Right lobe of liver (tissue), 6 donors: ENCODE results near the gene TRIM58. TPM values are rescaled to one million over a fixed set of nuclear protein-coding genes. Genes with fewer than 3 reads are reported as not detected.

Experiments used
- ATAC-seq, 4 donors: fragments of 200-7000 bp; cut with Tn5 transposase; one replicate each; pipeline ENCODE4 v1.9.1; 2020; ENCODE audit warnings: mild to moderate bottlenecking in 4 of 4, moderate library complexity in 4 of 4
- DNase-seq, 3 donors: peaks; one replicate each; pipeline ENCODE4 v3.0.0-alpha.2; 2020
- H3K27ac ChIP-seq, 3 donors: fragments of 200-600 bp; one replicate each; pipeline ENCODE4 v1.8.0; 2022
- H3K27me3 ChIP-seq, 2 donors: fragments of 200-600 bp; one replicate each; pipeline ENCODE4 v1.8.0; 2022
- H3K36me3 ChIP-seq, 4 donors: fragments of 200-600 bp; sonication (generic) in 1 of 4; one replicate each; pipeline versions ENCODE4 v1.5.1 to v1.8.0; 2017 to 2022; ENCODE audit warnings: control low read depth in 1 of 4
- H3K4me1 ChIP-seq, 4 donors: fragments of 200-600 bp; sonication (generic) in 1 of 4; one replicate each; pipeline versions ENCODE4 v1.5.1 to v1.8.0; 2017 to 2022; ENCODE audit warnings: control low read depth in 1 of 4
- H3K4me3 ChIP-seq, 3 donors: fragments of 200-600 bp; one replicate each; pipeline ENCODE4 v1.8.0; 2022
- H3K9me3 ChIP-seq, 4 donors: fragments of 200-600 bp; sonication (generic) in 1 of 4; one replicate each; pipeline versions ENCODE4 v1.5.1 to v1.8.0; 2017 to 2022; ENCODE audit warnings: control low read depth in 1 of 4
- POLR2A ChIP-seq: fragments of 450-650 bp; IDR thresholded peaks from one replicate; pipeline ENCODE4 v1.6.1; 2017; ENCODE audit warnings: antibody characterized with exemption, mild to moderate bottlenecking
- WGBS: methylation state at CpG from one replicate; pipeline ENCODE4 v1.1.6; 2018; ENCODE audit warnings: low coverage, low lambda C conversion rate; ENCODE audit not compliant: insufficient coverage; ENCODE audit errors: missing lambda C conversion rate; 5-methylcytosine and 5-hydroxymethylcytosine counted together
- intact Hi-C, 2 donors: fragments of 100-400 bp; cut with DNase I; formaldehyde crosslinking; loops; one replicate each; pipeline versions ENCODE4 v1.11.2 to v1.14.1; 2022
- total RNA-seq, 6 experiments: library from RNA; depleted of rRNA in 2 of 6; stranded (reverse); fragments of >200 nt in 2 of 6; fragmentation: NEBNext Ultra II Directional in 3 of 6; extraction: Animal tissue kit (Norgen Biotek cat#: 25700) in 3 of 6; gene quantifications; one replicate each; pipeline versions ENCODE4 v1.1.0 to v1.2.4, GENCODE V29; 2016 to 2023
- TF ChIP-seq, protein P1 (sequence below), 4 donors: fragments of 200-600 bp in 3 of 4; fragments of 450-650 bp in 1 of 4; IDR thresholded peaks; one replicate each; pipeline versions ENCODE4 v1.5.1 to v1.8.0; 2016 to 2022; ENCODE audit warnings: antibody characterized with exemption in 4 of 4, mild to moderate bottlenecking in 2 of 4
- donor health status: DM: no; HTN: yes; CAD: no.
- donor health status: DM: no; HTN: no; CAD: no.
- donor health status: DM: no; HTN: no; CAD: no.
- donor health status: DM: no; HTN: yes; CAD: no.
- donor health status: DM: no; HTN: yes; CAD: no.

Gene TRIM58
- total RNA-seq, 6 experiments from 2014 or later = 0.29 to 5.5 (median 2.1) TPM; not detected in 1

DNA sequence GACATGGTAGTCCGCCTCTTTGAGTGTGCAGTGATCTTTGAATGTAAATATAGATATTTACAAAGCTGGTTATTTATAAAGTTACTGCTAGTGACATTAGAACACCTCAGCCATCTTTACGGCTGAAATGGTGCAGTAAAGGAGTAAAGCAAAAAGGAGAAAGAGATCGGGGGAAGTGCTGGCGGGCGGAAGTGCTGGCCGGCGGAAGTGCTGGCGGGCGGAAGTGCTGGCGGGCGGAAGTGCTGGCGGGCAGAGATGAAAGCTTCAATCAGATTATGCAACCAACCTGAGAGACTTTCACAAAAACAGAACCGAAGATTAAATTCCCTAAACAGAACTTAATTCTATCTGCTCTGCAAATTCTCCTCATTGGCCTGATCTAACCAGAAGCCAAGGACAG is 31.6 kb upstream of the TRIM58 start:
- no peak for TF ChIP-seq POLR2A
- TF ChIP-seq, protein P1, sequence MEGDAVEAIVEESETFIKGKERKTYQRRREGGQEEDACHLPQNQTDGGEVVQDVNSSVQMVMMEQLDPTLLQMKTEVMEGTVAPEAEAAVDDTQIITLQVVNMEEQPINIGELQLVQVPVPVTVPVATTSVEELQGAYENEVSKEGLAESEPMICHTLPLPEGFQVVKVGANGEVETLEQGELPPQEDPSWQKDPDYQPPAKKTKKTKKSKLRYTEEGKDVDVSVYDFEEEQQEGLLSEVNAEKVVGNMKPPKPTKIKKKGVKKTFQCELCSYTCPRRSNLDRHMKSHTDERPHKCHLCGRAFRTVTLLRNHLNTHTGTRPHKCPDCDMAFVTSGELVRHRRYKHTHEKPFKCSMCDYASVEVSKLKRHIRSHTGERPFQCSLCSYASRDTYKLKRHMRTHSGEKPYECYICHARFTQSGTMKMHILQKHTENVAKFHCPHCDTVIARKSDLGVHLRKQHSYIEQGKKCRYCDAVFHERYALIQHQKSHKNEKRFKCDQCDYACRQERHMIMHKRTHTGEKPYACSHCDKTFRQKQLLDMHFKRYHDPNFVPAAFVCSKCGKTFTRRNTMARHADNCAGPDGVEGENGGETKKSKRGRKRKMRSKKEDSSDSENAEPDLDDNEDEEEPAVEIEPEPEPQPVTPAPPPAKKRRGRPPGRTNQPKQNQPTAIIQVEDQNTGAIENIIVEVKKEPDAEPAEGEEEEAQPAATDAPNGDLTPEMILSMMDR (IDR thresholded peaks at IDR 0.05) = no peak
- no peak for ATAC-seq

DNA sequence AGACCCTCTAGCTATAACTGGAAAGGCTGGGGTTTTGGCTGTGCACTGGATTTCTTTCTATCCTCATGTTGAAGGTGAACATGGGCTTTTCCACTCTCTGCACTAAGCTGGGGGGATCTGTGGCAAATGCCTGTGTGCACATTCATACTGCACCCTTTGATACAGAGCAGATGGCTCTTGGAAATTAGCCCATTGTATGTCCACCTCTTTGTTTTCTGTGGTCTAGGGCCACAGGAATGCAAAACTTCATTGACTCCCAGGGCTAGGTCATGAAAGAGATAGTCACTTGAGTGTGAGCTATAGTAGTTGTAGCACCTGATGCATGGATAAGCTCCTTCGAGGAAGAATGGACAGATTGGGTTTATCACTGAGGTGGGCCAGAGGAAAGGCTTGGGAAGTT is 27.3 kb upstream of the TRIM58 start:
- no peak overlapping the region for H3K4me3 ChIP-seq
- no peak overlapping the region for H3K27ac ChIP-seq
- TF ChIP-seq, protein P1 (IDR thresholded peaks at IDR 0.05) = no peak
- TF ChIP-seq POLR2A = no peak
- no peaks in the 10 kb centered on the region for H3K36me3 ChIP-seq
- no peaks in the 10 kb centered on the region for H3K27me3 ChIP-seq
- DNase-seq (no peak), ATAC-seq (no peak)
- no peaks in the 10 kb centered on the region for H3K9me3 ChIP-seq
- 0% methylated on average over 1 of the region's 1 CpG for WGBS
- H3K4me1 ChIP-seq = no peaks in the 10 kb centered on the region
- intact Hi-C loops = no loop called here

More for the DNA sequence above, 31.6 kb upstream of the TRIM58 start:
- no peaks in the 10 kb centered on the region for H3K36me3 ChIP-seq
- no peaks in the 10 kb centered on the region for H3K27me3 ChIP-seq
- no peak overlapping the region for H3K4me3 ChIP-seq
- no peaks in the 10 kb centered on the region for H3K9me3 ChIP-seq
- H3K4me1 ChIP-seq = no peaks in the 10 kb centered on the region
- DNase-seq = no peak
- 76% methylated on average over 7 of the region's 13 CpGs for WGBS
- H3K27ac ChIP-seq = no peak overlapping the region
- intact Hi-C loops = no loop called here

- Histone ChIP-seq H3K27ac (no peak overlapping the region), H3K4me1 (no peaks in the 10 kb centered on the region), H3K27me3 (no peaks in the 10 kb centered on the region), H3K36me3 (no peaks in the 10 kb centered on the region), H3K4me3 (no peak overlapping the region), H3K9me3 (no peaks in the 10 kb centered on the region)
- 53% methylated on average over 6 of the region's 6 CpGs for WGBS
- TF ChIP-seq, protein P1 (IDR thresholded peaks at IDR 0.05) = no peak
- no peak for TF ChIP-seq POLR2A
- intact Hi-C loops = no loop called here
- DNase-seq (no peak), ATAC-seq (no peak)
Observed at GRCh38 chr1:247833601-247834000, 23.4 kb upstream of the TRIM58 start.

- no peak for TF ChIP-seq POLR2A
- TF ChIP-seq, protein P1 (IDR thresholded peaks at IDR 0.05) = no peak
- H3K9me3 ChIP-seq = no peaks in the 10 kb centered on the region
- H3K36me3 ChIP-seq = no peaks in the 10 kb centered on the region
- H3K27me3 ChIP-seq = no peaks in the 10 kb centered on the region
- intact Hi-C loops = no loop called here
- no peak for ATAC-seq
- no peaks in the 10 kb centered on the region for H3K4me1 ChIP-seq
- H3K27ac ChIP-seq = no peak overlapping the region
- WGBS = 66% methylated on average over 2 of the region's 2 CpGs
- DNase-seq = no peak
- H3K4me3 ChIP-seq = no peak overlapping the region
Observed at GRCh38 chr1:247840818-247841217, 16.2 kb upstream of the TRIM58 start.

GRCh38 chr1:247841796-247842195 is 15.2 kb upstream of the TRIM58 start, which contains the start of gene OR11L1:
Gene OR11L1 (minus strand): TSS chr1:247841896. CDS start chr1:247841896, 0 bp downstream.
- intact Hi-C loops = no loop called here
- Histone ChIP-seq H3K4me3 (no peak within 1 kb of the TSS), H3K4me1 (no peaks in the 10 kb centered on the region), H3K36me3 (no peaks in the 10 kb centered on the region), H3K27me3 (no peaks in the 10 kb centered on the region), H3K9me3 (no peaks in the 10 kb centered on the region), H3K27ac (no peak within 1 kb of the TSS)
- TF ChIP-seq, protein P1 (IDR thresholded peaks at IDR 0.05) = no peak
- TF ChIP-seq POLR2A = no peak
- DNase-seq = no peak
- ATAC-seq = no peak
- WGBS = 63% methylated on average over 2 of the region's 2 CpGs
